HL-60 (cell line): ENCODE measurements around the gene OXNAD1.

Experiments used
- GABPA ChIP-seq: IDR thresholded peaks from 2 replicates; pipeline ENCODE4 v1.6.1; 2012; ENCODE audit warnings: low read depth
- POLR2AphosphoS5 ChIP-seq: IDR thresholded peaks from 2 replicates; pipeline ENCODE4 v1.6.1; 2012; ENCODE audit warnings: low read depth
- REST ChIP-seq: IDR thresholded peaks from 2 replicates; pipeline ENCODE4 v1.6.1; 2012; ENCODE audit warnings: low read depth; ENCODE audit not compliant: insufficient replicate concordance
- TF ChIP-seq, protein P1 (sequence below): IDR thresholded peaks from one replicate; pipeline ENCODE4 v1.5.1; 2011; ENCODE audit warnings: low read length, control low read depth, inconsistent platforms; ENCODE audit not compliant: insufficient read depth

DNA sequence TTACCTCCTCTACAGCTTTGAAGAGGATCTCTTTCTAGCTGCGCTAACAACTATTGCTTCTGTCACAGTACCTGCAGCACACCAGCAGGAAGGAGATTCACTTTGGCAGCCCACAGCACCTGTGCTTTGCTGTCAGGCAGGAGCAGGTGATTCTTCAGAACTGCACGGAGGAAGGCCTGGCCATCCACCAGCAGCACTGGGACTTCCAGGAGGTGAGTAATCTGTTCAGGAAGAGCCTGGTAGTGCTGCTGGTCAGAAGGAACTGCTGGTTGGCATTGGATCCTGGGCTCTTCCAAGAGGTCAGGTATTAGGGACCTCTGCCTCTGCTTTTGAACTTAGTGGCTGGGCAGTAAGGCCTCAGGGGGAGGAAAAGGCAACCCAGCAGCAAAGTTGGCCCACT lies 42.5 kb upstream of the OXNAD1 start:
- TF ChIP-seq, protein P1, sequence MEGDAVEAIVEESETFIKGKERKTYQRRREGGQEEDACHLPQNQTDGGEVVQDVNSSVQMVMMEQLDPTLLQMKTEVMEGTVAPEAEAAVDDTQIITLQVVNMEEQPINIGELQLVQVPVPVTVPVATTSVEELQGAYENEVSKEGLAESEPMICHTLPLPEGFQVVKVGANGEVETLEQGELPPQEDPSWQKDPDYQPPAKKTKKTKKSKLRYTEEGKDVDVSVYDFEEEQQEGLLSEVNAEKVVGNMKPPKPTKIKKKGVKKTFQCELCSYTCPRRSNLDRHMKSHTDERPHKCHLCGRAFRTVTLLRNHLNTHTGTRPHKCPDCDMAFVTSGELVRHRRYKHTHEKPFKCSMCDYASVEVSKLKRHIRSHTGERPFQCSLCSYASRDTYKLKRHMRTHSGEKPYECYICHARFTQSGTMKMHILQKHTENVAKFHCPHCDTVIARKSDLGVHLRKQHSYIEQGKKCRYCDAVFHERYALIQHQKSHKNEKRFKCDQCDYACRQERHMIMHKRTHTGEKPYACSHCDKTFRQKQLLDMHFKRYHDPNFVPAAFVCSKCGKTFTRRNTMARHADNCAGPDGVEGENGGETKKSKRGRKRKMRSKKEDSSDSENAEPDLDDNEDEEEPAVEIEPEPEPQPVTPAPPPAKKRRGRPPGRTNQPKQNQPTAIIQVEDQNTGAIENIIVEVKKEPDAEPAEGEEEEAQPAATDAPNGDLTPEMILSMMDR, result no peak
- TF ChIP-seq POLR2AphosphoS5 (no peak), REST (no peak), GABPA (no peak)
